Activated CD8-positive, alpha-beta memory T cell treated with anti-CD3 and anti-CD28 coated beads, Interleukin-2, amount 50 U/mL, for 4 hours (primary cell): ENCODE measurements around the gene DCLRE1B.
A peak's percentile ranks its signal among the peaks of the same experiment; 100 is the strongest.

ENCODE experiments used
- DNase-seq: peaks from one replicate; pipeline ENCODE4 v3.0.0-alpha.2; 2020

The DCLRE1B gene

DNA sequence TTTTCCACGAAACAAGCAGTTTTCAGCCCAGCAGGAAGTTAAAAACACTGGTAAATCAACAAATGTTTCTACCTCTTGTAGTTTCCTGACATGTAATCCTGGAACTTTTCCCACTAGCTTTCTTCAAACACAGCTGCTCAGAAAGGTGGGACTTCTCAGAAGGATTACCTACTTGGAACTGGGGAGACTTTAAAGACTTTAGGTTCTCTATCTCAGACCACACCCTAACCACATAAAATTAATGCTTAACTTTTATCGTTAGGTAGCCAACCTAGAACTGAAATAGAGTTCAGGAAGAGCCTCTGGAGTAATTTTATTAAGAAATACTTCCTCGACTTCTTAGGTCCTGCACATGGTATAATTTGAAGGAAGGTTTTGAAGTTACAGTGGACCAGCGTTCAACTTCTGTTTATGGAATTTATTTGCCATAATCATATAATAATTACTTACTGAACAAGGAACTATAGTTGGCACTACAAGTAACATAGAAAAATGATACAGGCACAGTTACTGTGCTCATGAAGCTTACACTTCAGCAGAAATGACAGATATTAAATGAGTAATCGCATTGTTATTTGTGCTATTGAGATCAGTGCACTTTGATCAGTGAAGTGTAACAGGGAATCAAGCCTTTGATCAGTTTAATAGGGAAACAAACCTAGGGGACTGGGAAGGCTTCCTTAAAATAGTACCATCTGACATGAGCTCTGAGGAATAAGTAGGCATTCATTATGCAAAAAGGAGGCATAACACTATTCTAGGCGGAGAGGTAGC lies 17.5 kb upstream of the DCLRE1B start, which contains the start of gene BCL2L15:
Gene BCL2L15 (minus strand): TSS at position 180 of the 774 bp plus-strand sequence. CDS start 206 bp downstream, outside the sequence.
- no peak for DNase-seq

DNA sequence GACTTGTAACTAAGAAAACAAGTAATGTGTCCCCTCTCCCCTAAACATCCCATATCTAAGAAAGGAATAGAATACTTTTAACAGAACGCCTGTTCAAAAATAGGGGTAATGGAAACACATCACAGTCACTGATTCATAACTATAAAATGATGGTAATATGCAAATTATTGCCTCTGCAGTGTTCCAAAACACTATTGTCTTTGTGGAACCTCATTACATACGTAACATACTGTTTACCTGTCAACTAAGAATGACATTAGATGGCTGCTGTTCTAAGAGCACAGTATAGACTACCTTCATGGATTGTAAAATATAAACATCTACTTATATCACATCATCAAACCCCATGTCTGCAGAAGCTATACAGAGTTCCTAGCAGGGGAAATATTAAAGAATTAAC lies 14.3 kb upstream of the DCLRE1B start:
- DNase-seq: no peak

DNA sequence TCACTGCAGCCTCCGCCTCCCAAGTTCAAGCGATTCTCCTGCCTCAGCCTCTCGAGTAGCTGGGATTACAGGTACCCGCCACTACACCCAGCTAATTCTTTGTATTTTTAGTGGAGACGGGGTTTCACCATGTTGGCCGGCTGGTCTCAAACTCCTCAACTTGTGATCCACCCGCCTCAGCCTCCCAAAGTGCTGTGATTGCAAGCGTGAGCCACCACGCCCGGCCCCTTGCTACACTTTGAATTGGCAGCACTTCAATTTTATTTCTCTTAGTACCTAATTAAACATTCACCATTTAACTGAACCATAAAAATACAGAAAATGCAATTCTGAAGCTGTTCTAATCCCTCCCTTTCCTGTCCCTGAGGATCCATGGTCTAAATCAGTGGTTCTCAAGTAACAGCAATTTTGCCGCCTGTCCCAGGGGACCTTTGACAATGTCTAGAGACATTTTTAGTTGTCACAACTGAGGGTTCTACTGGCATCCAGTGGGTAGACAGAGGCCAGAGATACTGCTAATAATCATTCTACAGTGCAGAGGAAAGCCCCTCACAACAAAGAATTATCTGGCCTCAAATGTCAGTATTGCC lies 13.4 kb upstream of the DCLRE1B start:
- DNase-seq: no peak

DNA sequence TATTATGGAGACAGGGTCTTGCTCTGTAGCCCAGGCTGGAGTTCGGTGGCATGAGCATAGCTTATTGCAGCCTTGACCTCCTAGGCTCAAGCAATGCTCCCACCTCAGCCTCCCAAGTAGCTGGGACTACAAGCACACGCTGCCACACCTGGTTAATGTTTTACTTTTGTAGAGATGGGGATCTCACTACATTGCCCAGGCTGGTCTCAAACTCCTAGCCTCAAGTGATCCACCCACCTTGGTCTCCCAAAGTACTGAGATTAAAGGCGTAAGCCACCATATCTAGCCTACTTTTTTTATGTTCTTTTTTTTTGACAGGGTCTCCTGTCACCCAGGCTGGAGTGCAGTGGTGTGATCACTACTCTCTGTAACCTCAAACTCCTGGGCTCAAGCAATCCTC lies 11.9 kb upstream of the DCLRE1B start:
- DNase-seq: no peak

DNA sequence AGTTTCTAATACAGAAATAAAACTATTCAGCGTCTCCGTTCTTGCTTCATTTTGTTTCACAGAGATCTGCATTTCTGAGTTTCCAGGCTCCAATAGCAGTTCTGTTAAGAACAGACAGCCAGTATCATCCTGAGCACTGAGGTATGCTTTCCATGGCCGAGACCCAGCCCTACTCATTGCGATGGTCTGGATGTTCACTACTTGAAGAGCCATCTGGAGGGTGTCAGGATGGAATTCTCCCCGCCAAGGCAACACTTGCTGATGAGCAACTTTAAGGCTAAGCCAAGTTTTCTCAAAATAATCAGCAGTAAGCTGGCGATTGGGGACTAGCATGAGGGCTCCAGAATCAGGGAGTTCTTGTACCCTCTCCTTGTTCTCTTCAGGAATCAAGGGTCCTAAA lies 10.0 kb upstream of the DCLRE1B start:
- no peak for DNase-seq

DNA sequence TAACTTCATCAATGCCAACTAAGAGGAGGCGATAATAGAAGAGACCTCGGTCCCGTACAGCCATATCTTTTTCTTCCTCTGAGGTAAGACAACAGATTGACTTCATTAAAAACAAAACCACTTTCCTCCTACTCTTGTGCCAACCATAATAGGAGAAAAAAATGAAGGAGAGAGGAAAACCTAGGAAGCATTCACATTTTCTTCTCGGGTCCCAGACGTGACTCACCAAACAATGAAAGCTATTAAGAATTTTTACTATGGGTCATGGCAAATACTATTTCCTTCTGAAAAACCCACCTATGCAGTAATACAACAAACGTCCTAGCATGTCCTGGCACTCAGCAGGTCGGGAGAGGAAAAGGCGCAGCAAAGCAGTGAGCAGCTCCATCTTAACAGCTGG lies 9.2 kb upstream of the DCLRE1B start:
- DNase-seq: no peak

DNA sequence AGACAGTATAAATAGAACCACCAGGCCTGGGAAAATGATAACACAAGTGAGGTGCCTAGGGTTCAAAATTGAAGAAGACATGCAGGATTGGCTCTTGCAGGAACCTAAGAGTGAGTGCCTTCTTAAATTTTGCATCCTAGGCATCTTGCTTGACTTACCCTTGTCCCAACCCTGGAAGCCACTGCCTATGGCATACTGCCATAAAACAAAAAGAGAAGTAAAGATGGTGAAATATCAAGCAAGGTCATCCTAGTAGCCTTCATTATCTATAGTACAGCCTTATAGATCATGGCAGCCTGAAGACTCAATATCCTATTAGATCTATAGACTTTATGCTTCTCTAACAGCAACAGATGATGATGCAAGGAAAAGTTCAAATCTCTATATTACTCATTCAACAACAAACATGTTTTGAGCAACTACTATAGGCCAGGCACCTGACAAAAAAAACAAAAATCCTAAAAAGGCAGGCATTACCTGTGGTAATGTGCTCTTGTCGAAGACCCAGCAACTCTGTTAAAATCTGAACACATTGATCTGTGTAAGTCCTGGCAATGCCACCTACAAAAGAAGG lies 6.8 kb upstream of the DCLRE1B start:
- DNase-seq: no peak

DNA sequence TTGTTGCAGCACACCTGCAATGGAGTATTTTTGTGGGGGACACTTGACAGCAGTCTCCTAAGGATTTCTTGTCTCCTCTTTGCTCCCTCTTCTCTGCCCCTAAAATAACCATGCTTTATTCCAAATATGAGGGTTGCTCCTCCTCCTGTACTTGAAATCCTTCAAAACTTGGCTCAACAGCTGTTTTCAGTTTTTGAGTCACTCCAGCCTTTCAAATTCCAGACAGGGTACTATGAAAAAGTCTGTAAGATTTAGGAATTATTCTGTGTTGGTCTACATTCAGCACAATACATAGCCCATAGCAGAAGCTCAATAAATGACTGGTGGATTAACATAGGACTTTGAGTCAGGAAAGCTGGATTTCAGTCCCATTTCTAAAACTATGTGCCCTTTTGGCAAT lies 6.0 kb upstream of the DCLRE1B start:
- no peak for DNase-seq

DNA sequence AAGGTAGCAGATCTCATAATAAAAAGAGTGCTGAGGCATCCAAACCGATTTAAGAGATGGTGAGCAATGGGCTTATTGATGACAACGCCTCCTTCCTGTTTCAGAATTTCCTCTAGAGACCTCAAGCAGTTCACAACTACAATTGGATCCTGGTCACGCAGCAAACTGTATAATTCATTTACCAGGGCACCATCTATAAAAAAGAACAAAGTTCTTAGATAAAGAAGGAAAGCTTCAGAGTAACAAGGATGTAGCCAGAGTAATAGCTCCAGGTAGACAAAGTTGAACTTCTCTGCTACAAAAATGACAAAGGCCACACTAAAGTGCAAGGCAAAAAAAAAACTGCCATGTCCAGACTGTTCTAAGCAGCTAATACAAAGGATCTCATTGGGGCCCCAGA lies 3.9 kb upstream of the DCLRE1B start:
- no peak for DNase-seq

DNA sequence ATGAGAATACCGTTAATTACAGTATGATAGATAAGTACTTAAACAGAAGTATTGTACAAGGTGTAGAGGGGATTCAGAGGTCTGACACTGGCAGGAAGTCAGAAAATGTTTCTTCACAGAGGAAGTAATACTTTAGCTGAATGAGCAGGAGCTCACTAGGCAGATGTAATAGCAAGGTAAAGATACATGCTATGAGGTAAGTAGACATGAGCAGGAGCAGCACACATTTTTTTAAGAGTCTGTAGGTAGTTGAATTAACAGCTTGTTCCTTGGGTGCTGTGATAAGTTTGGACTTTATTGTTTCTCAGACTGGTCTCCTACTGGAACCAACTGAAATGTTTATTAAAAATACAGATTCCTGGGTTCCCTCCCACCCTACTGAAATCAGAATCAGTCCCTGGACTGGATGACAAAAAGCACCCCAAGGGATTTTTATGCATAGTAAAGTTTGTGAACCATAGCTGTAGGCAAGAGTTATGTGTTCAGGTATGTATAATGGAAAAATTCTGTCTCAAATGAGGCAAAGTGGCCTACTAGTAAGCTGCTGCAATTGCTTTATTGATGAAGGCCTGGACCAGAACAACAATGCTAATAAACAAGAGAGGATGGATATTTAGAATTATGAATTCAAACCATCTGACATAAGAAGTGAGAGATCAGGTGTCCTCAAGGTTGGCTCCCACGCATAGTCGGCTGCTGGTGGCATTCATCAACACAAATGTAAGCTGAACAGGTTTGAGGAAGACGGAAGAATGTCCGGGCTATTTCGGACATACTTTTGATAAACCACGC lies 1.4 kb upstream of the DCLRE1B start:
- peak; percentile 15 for DNase-seq

DNA sequence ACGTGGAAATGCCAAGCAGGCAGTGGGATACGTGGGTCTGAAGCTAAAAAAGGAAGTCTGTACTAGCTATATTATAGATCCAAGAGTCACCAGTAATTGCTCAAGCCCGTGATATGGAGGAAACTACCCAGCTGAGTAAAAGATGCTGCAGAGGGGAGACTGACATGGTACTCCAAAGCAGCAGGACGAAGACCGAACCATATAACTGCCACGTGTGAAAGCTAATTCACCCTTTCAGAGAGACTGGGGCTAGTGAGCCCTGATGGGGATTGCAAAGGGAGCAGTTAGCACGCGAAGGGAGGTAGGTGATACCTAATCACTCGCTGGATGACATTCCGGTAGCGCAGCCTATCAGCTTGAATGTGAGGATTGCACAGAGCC lies 843 bp upstream of the DCLRE1B start:
- no peak for DNase-seq

DNA sequence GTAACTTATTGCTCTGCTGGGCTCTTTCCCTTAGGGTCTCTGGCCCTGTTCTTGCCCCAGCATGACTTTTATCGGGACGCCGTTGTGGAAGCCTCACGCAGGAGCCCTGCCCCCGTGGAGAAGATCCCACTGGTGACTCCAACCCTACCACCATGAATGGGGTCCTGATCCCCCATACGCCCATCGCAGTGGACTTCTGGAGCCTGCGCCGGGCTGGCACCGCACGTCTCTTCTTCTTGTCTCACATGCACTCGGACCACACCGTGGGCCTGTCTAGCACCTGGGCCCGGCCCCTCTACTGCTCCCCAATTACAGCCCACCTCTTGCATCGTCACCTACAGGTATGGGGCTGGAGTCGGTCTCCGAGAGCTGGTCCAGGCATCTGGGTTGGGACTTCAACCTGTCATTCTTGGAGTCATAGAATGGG lies 322 bp downstream of the DCLRE1B start:
- no peak for DNase-seq

DNA sequence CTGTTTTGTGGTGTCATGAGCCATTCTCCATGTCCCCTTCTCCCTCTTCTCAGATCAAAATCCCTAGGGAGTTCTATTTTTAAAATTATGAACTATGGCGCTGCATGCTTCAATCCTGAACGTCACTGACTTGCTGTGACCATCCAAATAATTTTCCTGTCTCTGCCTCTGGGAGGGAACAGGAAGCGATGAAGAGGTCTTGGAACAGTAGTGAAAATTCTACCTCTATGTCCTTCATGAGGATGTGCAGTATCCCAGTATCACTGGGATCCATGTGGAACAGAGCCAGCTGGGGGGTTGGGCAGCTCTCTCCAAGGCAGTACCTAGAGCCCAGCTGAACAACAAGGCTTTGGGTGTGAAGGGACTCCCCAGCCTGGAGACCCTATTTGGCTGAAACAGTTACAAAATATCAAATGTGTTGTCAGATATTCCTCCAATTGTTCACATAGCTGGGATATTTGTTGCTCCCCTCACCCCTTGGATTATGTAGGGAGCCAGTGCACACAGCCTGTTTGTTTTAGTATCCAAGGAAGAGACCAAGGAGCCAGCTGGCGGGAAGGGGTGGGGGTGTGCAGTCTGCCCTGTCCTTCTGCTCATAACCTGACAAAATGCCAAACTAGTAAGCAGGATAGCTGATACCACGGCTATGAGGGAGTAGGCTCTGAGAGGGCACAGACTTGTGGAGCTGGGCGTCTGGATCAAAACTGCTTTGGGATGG lies 7.6 kb downstream of the DCLRE1B start:
- no peak for DNase-seq

DNA sequence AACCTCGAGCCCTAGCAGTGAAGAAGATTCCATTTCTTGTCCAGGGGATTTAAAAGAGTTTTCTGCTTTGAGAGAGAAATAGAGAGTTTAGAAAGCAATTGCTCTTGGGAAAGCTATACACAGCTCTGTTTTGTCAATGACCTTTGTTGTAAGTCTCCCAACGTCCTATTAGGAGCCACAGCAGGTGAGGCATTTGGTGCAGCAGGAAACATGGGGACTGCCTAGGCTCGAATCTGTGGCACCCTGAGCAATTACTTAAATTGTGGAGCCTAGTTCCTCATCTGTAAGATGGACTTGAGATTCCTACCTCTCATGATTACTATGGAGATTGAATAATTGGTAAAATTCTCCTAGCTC lies 8.2 kb downstream of the DCLRE1B start:
- no peak for DNase-seq

DNA sequence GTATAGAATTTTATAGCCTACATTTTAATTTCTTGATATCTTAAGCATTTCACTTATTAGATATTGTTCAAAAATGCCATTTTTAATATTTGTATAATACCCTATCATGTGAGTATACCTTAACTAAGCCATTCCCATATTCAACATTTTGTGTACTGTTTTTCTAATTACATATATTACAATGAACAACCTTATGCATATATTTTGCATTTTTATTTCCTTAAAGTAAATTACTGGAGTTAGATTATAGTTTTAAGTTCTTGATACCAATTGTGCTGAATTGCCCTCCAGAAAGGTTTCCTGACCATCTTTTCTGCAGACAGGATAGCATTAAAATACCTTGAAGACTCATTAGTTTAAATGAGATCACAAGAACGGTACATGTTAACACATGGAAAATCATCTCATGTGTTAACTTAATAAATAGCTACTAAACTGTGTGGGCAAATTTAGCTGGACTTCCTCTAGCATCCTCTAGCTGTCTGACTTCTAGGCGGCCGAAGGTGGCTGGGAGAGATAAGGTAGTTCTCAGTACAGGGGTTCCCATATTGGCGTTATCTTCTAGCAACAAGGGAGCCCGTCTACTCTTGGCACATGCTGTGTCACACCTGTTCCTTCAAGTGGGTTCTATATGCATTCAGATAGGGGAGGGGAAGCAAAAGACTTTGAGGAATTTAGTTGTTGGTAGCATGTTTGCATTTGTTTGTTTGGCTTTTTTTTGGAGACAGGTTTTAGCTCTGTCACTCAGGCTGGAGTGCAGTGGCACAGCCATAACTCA lies 8.9 kb downstream of the DCLRE1B start:
- DNase-seq: no peak

DNA sequence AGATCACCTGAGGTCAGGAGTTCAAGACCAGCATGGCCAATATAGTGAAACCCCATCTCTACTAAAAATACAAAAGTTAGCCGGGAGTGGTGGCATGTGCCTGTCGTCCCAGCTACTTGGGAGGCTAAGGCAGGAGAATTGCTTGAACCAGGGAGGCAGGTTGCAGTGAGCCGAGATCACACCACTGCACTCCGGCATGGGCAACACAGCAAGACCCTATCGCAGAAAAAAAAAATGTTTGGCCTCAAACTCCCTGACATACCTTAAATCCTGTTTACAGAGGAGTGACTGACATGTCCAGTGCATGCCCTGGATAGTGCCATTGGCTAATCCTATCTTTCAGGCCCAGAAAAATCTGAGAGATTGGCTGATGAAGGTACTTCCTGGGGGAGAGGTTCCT lies 11.8 kb downstream of the DCLRE1B start:
- DNase-seq: no peak

DNA sequence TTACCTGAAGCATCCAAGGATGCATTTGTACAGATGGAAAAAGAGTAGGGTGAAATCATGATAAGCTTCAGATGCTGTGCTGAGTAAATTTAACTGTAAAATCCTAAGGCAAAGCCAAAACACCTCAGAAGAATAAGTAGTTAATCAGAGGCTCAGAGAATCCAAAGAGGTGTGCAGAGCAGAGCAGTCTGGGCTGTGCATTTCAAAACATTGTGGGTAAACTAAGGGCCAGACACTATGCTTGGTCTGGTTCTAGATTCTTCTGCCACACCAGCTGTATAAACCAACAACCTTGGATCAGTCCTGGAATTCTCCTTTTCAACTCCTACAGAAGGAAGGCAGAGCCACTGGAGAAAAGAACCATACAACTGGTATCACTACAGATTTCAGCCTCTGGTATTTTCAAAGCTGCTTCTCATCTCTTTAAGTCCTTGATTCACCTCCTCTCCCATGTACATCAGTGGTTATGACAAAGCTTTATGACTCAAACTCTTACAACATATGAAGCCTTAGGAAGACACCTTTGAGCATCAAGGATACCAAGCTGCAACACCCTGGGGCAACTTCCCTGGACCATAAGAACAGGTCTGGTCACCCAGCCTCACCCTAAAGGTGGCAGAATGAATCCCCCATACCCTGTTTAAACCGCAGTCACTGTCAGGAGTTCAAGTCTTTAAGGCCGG lies 12.4 kb downstream of the DCLRE1B start:
- DNase-seq: no peak

DNA sequence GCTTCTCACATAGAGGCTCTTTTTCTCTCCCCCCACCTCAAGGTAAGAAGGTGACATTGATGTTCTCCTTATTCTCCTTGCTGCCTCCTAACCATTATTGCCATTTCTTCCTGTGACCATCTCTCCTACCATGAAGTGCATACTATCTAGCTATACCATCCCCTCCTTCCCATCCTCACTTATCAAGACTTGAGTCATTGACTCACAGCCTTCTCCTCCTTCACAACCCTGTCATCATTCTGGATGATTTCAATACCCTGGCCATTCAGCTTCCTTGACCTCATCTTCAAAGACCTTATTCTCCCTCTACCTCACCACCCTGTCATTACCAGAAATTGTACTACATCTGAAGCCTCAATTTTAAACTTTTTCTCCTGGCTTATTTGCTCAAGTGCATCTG lies 13.1 kb downstream of the DCLRE1B start:
- DNase-seq: no peak

DNA sequence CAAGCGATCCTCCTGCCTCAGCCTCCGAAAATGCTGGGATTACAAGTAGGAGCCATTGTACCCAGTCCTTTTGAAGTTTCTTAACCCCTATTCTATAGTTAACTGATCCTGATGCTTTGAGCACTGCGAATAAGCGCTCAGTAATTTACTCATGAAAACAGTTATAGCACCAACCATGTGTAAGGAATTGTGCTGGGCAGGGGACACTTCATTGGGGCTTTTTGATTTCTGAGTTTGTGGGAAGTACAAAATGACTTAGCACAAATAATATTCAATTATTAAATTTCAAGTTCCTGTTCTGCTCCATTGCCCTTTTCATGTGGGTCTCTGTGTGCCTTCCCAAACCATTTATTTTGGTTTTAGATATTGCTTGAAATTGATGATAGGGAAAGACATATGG lies 17.8 kb downstream of the DCLRE1B start:
- no peak for DNase-seq

DNA sequence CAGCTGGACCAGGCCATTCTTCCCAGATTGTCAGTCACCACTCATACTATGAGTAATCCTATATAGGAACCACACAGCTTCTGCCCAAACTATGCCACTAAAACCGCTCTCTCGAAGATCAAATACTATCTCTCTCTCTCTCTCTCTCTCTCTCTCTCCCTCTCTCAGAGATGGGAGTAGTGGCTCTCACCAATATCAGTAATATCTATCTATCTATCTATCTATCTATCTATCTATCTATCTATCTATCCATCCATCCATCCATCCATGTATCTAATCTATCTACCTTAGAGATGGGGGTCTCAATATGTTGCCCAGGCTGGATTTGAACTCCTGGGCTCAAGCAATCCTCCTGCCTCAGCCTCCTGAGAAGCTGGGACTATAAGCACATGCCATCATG lies 19.3 kb downstream of the DCLRE1B start:
- DNase-seq: no peak

DNA sequence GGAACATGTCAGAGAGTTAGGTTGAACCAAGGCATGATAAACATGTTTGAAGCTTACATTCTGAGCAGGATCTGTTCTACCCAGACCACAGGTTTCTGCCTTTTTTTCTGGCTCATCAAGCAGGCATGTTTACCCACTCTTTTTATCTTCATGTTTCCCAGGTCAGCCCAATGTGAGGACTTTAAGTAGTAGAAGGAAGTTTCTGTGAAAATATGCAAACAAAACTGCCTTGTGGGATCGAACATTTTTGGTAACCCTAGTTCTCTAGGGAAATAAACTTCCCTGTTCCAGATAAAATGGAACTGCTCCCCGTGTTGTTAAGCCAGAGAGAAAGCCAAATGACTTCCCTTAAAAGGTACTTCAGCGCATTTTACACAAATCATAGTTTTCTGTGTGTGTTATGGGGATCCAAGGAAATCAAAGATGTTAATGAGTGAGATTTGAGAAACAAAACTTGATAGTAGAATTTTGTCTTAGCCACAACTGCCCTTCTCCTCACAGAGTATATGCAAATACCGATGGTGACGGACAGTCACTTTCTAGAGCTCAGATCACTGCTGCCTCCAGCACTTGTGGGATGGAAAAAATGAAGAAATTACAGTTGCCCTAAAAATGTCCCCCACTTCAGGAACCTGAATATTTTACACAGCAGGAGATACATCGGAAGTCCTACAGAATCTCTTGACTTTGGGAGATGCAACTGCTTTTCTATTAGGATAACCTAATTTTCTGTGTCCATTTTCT lies 23.2 kb downstream of the DCLRE1B start:
- no peak for DNase-seq
